GM19395 (cell line): Measurements from ENCODE around the gene ATG101.
"Not testable (repeated sequence)": the region's sequence is repeated elsewhere in the genome, so short reads cannot be mapped to it uniquely, and the experiment has no call there.

Source experiments
- ATAC-seq: cut with Tn5 transposase; IDR thresholded peaks from one replicate; pipeline ENCODE4 v1.9.1; 2021; ENCODE audit warnings: mild to moderate bottlenecking, moderate library complexity; ENCODE audit not compliant: unreplicated experiment

Gene ATG101

GRCh38 chr12:52096332-52097044, 26.7 kb downstream of the ATG101 start:
- no peak for ATAC-seq

- ATAC-seq = no peak
These were observed 27.4 kb downstream of the ATG101 start for GRCh38 chr12:52097045-52097666.

GRCh38 chr12:52104431-52105089, 34.8 kb downstream of the ATG101 start:
- ATAC-seq = not testable (repeated sequence)

- ATAC-seq = not testable (repeated sequence)
These were observed 46.7 kb downstream of the ATG101 start for GRCh38 chr12:52116222-52117125.

- ATAC-seq = peak; percentile 48
These were observed 48.2 kb downstream of the ATG101 start for GRCh38 chr12:52117806-52118475.

GRCh38 chr12:52119398-52120254, 49.8 kb downstream of the ATG101 start:
- ATAC-seq = no peak

GRCh38 chr12:52120951-52121823, 51.4 kb downstream of the ATG101 start:
- ATAC-seq = no peak

GRCh38 chr12:52121824-52122539, 52.2 kb downstream of the ATG101 start:
- ATAC-seq = no peak

- ATAC-seq = no peak
These were observed 52.7 kb downstream of the ATG101 start for GRCh38 chr12:52122540-52122871.

GRCh38 chr12:52122904-52123303, 53.1 kb downstream of the ATG101 start:
- no peak for ATAC-seq

GRCh38 chr12:52123487-52124186, 53.9 kb downstream of the ATG101 start:
- no peak for ATAC-seq

- ATAC-seq = no peak
These were observed 55.7 kb downstream of the ATG101 start for GRCh38 chr12:52125476-52125900.

- ATAC-seq = no peak
These were observed 56.3 kb downstream of the ATG101 start for GRCh38 chr12:52126050-52126604.
